Kasumi-1 (cell line): ENCODE measurements around the gene FAM193B.
A peak's percentile ranks its signal among the peaks of the same experiment; 100 is the strongest.

Source experiments
- DNase-seq, 2 experiments: peaks; one replicate each; lab custom pipeline; 2025; lab: John Stamatoyannopoulos, UW

FAM193B gene

GRCh38 chr5:177554474-177555111, at the start of gene FAM193B:
Gene FAM193B, minus strand, starts transcription at chr5:177554563. Its CDS starts 105 bp downstream, at chr5:177554458.
- peak; percentile 87 to 90 for DNase-seq

DNA sequence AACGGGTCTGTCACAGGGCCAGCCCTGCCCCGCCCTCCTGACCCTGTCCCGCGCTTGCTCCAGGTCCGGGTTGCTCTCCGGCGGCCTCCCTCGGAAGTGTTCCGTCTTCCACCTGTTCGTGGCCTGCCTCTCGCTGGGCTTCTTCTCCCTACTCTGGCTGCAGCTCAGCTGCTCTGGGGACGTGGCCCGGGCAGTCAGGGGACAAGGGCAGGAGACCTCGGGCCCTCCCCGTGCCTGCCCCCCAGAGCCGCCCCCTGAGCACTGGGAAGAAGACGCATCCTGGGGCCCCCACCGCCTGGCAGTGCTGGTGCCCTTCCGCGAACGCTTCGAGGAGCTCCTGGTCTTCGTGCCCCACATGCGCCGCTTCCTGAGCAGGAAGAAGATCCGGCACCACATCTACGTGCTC, 49.8 kb upstream of the FAM193B start:
- DNase-seq, result no peak

DNA sequence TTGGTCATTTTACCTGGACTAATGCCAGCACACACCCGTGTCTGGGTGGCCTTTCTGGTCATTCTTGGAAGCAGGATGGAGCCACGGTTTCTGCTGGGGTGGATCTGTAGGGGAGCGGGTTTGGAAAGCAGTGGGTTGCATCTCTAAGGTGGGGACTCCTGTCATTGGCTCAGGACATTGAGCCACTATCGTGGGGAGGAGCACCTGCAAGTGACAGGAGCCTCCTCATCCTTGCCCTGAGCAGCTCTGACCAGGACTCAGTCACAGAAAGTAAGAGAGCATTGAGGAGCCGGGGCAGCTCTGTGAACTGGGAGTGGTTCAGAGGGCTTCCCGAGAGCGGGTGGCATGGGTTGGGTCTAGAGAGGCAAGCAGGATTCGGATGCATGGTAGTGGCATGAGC, 49.3 kb upstream of the FAM193B start:
- DNase-seq, result no peak

GRCh38 chr5:177602458-177602830, 48.1 kb upstream of the FAM193B start:
- DNase-seq, result no peak

DNA sequence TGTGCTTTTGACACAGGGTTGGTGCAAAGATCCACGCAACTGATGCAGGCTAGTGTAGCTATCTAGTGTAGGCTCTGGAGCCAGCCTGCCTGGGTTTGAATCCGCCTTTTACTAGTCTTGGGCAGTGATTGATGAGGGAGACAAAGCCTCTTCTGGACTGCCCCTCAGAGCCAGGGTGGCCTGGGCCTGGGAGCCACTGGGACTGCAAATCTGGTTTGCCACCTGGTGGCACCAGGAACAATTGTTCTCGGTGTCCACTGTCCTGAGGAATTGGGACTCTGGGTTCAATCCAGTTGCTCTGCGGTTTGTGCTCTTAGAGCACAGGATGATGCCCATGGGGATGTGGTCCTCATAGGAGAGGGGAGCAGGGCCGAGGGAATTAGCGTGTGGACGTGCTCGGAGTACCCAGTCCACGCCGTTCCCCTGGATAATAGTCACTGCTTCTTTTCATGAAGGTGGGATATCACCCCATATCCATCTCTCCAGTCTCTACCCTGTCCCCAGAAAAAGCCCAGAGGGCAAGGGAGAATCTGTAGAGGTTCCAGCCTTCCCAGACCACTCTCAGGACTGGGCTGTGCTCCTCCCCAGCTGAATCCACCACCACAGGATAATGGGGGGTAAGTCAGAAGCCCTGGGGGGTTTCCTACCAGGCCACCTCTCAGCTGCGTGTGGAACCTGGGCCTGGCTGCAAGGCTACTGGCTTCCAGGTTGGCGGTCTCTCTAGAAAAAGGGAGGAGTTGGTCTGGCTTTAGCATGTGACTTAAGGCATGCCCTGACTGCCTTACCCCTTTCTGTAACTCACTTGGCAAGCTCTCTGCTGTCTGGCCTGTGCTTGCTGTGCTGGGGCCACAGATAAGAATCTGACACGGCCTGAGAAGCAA, 47.5 kb upstream of the FAM193B start:
- DNase-seq, result no peak

- DNase-seq, result no peak
Observed at GRCh38 chr5:177601126-177601525, 46.8 kb upstream of the FAM193B start.

DNA sequence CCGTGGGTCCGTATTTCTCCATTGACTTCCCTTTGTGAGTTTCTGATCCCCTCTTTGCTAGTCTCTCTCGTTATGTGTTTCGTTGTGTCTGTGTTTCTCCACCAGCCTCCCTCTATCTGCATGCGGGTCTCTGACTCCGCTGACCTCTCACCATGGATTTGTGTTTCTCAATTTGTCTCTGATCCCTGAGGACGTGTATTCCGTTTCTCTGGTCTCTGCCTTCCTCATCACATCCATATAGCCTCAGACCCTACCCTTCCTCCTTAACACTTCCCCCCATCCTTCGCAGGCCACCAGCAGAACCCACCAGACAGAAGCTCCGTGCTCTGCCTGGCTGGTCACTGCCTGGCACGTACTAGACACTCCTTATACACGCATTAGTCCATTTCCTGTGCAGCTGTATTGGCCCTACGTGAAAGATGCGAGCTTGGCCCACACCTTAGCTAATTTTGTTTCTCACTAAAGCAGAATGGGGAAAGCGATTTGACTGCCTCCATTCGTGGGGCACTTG, 46.2 kb upstream of the FAM193B start:
- DNase-seq, result no peak

GRCh38 chr5:177599731-177600507, 45.6 kb upstream of the FAM193B start, which contains the start of gene B4GALT7:
Gene B4GALT7, plus strand, starts transcription at chr5:177600132. Its CDS starts 79 bp downstream, at chr5:177600211.
- DNase-seq, result peak; percentile 66 to 67

DNA sequence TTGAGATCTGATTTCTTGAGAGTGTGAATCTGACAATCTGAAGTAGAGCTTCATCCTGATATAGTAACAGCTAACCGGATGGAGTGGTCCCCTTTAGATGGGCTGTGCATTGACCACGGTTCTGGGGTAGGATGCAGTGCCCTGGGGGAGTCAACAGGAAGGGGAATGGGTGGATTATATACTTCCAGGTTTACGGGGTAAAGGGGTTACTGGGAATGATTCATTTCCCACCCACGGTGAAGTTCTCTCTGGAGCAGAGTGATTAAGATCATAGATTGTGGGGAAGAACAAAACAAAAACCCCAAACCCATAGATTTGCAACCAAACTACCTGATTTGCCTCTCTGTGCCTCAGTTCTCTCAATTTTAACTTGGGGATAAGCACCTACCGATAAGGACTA, 44.1 kb upstream of the FAM193B start:
- no peak for DNase-seq

DNA sequence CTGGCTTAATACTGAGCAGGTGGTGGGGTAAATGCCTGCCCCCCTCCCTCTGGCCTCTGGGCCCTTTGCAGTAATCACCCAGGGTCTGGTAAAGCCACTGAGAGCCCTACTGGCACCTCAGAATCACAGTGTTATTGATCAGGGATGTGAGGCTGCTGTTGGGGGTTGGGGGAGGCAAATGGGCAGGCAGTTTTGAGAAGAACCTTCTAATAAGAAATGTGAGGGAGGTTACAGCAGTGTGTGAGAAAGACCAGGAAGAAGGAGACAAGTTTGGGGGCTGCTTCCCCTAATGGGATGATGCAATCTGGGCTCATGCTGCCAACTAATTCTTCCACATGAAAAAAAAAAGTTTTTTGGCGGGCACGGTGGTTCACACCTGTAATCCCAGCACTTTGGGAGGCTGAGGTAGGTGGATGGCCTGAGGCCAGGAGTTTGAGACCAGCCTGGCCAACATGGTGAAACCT, 42.4 kb upstream of the FAM193B start:
- no peak for DNase-seq

GRCh38 chr5:177595991-177596774, 41.8 kb upstream of the FAM193B start:
- DNase-seq, result no peak

GRCh38 chr5:177595026-177595585, 40.7 kb upstream of the FAM193B start:
- DNase-seq, result no peak

DNA sequence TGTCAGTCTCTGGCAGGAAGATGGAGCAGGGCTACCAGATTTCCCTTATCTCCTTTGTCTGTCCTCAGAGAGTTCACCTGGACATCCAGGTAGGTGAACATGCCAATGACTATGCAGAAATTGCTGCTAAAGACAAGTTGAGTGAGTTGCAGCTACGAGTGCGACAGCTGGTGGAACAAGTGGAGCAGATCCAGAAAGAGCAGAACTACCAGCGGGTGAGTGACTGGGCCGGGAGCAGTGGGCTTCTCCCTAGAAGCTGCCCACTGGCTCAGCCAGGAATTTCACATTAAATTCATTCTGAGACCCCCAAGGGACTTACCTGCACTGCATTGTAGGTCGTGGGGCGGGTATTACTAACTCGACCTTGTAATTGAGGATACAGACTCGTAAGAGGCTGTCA, 39.7 kb upstream of the FAM193B start:
- DNase-seq, result no peak

DNA sequence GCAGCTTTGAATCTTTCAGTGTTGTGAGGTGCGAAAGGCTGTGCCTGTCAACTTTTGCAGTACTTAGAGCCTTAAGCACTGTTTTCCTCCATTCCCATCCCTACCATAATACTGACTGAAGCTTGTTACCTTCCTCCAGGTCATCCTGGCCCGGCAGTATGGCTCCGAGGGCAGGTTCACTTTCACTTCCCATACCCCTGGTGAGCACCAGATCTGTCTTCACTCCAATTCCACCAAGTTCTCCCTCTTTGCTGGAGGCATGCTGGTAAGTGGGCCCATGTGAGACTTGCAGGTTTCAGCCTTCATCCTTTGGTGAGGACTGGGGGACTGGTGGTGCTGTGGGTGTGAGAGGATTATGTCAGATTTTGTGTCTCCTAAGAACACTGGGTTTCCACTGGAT, 39.1 kb upstream of the FAM193B start:
- DNase-seq, result no peak

DNA sequence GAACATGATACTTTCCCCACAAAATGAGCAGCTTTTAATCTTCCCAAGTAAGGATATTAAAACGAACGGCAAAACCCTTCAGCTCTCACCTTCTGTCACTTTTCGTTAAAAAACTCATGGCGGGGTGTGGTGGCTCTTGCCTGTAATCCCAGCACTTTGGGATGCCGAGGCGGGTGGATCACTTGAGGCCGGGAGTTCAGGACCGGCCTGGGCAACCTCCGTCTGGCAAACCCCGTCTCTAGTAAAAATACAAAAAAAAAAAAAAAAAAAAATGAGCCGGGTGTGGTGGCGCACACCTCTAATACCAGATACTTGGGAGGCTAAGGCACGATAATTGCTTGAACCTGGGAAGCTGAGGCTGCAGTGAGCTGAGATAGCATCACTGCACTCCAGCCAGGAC, 38.5 kb upstream of the FAM193B start:
- no peak for DNase-seq

GRCh38 chr5:177592010-177592834, 37.9 kb upstream of the FAM193B start, which contains the start of gene TMED9:
Gene TMED9, plus strand, starts transcription at chr5:177592203. Its CDS starts 12 bp downstream, at chr5:177592215.
- DNase-seq, result peak; percentile 71 to 80

DNA sequence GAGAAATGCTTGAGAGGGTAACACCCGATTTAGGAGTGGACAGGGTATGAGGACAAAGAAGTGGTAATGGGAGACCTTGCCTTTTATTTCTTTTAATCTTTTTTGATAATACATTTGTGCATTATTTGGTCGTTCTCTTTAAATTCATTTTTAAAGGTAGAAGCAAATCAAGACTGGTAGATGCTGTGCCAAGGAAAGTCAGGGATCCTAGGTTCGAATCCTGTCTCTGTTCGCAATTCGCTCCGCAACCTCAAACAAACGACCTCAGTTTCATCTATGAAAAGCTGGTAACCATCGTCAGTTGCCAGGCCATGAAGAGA, 37.3 kb upstream of the FAM193B start:
- DNase-seq, result no peak

DNA sequence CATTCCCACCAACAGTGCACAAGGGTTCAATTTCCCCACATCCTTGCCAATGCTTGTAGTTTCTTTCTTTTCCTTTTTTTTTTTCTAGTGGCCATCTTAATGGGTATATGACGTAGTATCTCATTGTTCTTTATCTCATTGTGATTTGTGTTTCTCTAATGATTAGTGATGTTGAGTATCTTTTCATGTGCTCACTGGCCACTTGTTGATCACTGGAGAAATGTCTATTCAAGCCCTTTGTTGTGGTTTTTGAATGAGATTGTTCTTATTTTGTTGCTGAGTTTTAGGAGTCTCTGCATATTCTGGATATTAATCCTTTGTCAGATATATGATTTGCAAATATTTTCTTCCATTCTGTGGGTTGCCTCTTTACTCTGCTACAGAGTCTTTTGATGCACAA, 36.0 kb upstream of the FAM193B start:
- DNase-seq, result no peak

GRCh38 chr5:177588413-177588909, 34.1 kb upstream of the FAM193B start:
- DNase-seq, result no peak

- no peak for DNase-seq
Observed at GRCh38 chr5:177578316-177578715, 24.0 kb upstream of the FAM193B start.
